Activated CD4-positive, alpha-beta memory T cell treated with anti-CD3 and anti-CD28 coated beads for 36 hours (primary cell): ENCODE results near the gene PADI6. TPM values are rescaled to one million over a fixed set of nuclear protein-coding genes. Genes with fewer than 3 reads are reported as not detected.
"Not testable (repeated sequence)": the region's sequence is repeated elsewhere in the genome, so short reads cannot be mapped to it uniquely, and the experiment has no call there.

Experiments used
- CTCF ChIA-PET: fragments of 350-600 bp; sonication (Branson Sonifier 250); formaldehyde crosslinking; loops from one replicate; lab custom pipeline; 2021; ENCODE audit warnings: antibody characterized with exemption, inconsistent platforms; lab: Charles Lee
- POLR2A ChIA-PET: fragments of 350-600 bp; sonication (Branson Sonifier 250); formaldehyde crosslinking; loops from one replicate; lab custom pipeline; 2021; ENCODE audit warnings: antibody characterized with exemption; lab: Charles Lee
- DNase-seq: peaks from one replicate; pipeline ENCODE4 v3.0.0-alpha.2; 2020
- H3K27ac Mint-ChIP-seq: one replicate; pipeline ENCODE4 v1.8.0; 2021; ENCODE audit warnings: mixed read lengths
- H3K27me3 Mint-ChIP-seq: one replicate; pipeline ENCODE4 v1.8.0; 2021; ENCODE audit warnings: mixed read lengths
- H3K36me3 Mint-ChIP-seq: one replicate; pipeline ENCODE4 v1.8.0; 2021; ENCODE audit warnings: mixed read lengths
- H3K4me1 Mint-ChIP-seq: one replicate; pipeline ENCODE4 v1.8.0; 2021; ENCODE audit warnings: low read depth, mixed read lengths
- H3K4me3 Mint-ChIP-seq: one replicate; pipeline ENCODE4 v1.8.0; 2021; ENCODE audit warnings: mild to moderate bottlenecking, mixed read lengths
- H3K9me3 Mint-ChIP-seq: one replicate; pipeline ENCODE4 v1.8.0; 2021; ENCODE audit warnings: mixed read lengths
- intact Hi-C: fragments of 100-400 bp; cut with micrococcal nuclease; formaldehyde crosslinking; loops from one replicate; pipeline ENCODE4 v1.15.1; 2023
- total RNA-seq, 2 experiments: library from RNA; stranded (reverse); gene quantifications; one replicate each; pipeline ENCODE4 v1.2.3, GENCODE V29; 2021

Gene PADI6
- total RNA-seq, 2 experiments from 2014 or later: not detected

DNA sequence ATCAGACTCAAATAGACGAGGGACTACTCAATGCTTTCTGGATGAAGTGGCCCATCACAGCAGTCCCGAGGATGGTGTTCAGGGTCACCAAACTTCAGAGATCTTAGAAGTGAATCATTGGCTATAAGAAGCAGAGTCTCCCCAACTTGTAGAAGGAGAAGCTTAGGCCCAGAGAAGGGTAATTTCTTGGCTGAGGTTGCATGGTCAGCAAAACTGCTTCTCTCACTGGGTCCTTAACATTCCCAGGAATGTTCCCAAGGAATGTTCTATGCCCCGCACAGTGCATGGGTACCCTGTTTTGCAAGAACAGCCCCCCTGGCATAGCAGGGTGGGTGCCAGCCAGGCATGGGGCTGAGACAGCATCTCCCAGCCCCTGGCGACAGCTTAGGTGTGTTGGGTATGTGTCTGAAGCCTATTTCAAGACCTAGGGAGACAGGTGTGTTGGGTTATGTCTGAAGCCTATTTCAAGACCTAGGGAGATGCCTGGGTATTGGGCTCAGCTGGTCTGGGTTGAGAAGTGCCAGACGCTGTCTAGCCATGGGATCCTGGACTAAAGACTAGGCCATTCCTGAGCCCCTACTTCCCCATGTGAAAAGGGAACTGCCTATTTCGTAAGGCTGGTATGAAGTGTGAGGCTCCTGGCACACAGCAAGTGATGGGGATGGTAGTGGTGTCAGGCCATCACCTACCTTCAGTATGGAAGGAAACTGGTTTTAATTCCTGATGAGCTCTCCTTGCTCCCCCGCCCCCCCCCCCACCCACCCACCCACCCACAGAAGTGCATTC is 26.1 kb downstream of the PADI6 start:
- CTCF ChIA-PET: interaction anchor here (1.2 kb wide), 1 partner anchor 21 kb away, joined by 3 read pairs; no protein-coding TSS in a partner anchor
- Mint-ChIP-seq H3K9me3 (no peaks in the 10 kb centered on the region), H3K27ac (no peak overlapping the region), H3K36me3 (no peaks in the 10 kb centered on the region), H3K4me3 (no peak overlapping the region), H3K27me3 (no peaks in the 10 kb centered on the region), H3K4me1 (no peaks in the 10 kb centered on the region)
- no peak for DNase-seq
- intact Hi-C loops: no loop called here
- POLR2A ChIA-PET: no interaction called here

DNA sequence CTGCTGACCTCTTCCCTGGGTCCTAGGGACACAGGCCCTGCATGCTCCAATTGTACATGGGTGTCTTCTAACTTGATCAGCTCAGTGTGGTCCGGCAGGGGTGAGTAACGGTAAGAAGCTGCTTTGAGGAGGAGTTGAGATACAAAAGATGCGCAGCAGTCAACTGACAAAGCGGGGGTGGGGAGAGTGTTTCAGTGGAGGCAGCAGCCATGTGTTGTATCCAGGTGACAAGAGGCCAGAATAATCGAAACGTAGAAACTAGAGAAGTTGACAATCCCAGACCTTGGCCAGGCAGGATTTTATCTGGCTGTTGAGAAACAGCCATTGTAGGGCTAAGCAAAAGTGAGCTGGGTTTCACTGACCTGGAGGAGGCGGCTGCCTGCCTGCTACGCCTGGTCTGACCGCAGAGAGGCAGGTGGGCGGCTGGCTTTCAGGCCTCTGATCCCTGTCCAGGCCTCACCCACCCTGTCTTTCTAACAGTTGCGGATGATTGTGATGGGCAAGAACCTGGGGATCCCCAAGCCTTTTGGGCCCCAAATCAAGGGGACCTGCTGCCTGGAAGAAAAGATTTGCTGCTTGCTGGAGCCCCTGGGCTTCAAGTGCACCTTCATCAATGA is 28.8 kb downstream of the PADI6 start:
- Mint-ChIP-seq H3K9me3 (no peaks in the 10 kb centered on the region), H3K27ac (no peak overlapping the region), H3K27me3 (no peaks in the 10 kb centered on the region), H3K36me3 (no peaks in the 10 kb centered on the region), H3K4me3 (no peak overlapping the region), H3K4me1 (no peaks in the 10 kb centered on the region)
- no peak for DNase-seq
- POLR2A ChIA-PET: no interaction called here
- intact Hi-C loops: no loop called here
- CTCF ChIA-PET: interaction anchor here (0.8 to 1.0 kb wide), 2 partner anchors 64 to 281 kb away, joined by 3 read pairs; partner anchors contain the start of gene PADI2

DNA sequence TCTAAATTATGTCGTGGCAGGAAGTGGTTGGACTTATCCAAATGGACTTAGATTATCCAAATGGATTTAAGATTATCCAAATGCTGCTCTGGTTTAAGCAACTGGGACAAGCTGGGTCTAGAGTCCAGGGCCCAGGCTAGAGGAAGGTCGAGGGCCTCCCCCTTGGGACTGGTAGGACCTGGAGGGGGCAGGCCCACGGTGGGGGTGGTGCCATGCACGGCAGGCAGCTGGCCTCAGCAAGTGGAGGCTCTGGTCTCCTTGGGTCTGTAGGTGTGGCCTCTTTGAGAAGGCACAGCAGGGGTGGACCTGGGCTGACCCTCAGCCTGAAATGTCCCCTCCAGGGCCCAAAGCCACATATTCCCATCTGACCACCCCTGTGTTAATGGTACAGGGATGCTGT is 29.8 kb downstream of the PADI6 start:
- ChIA-PET CTCF (interaction anchor here (0.5 to 1.0 kb wide), 3 partner anchors 46 to 282 kb away, joined by 3 read pairs; partner anchors contain the start of gene PADI2), POLR2A (no interaction called here)
- H3K27ac Mint-ChIP-seq: no peak overlapping the region
- no peak for DNase-seq
- no peak overlapping the region for H3K4me3 Mint-ChIP-seq
- H3K27me3 Mint-ChIP-seq: no peaks in the 10 kb centered on the region
- intact Hi-C loops: no loop called here
- H3K9me3 Mint-ChIP-seq: no peaks in the 10 kb centered on the region
- H3K4me1 Mint-ChIP-seq: no peaks in the 10 kb centered on the region
- H3K36me3 Mint-ChIP-seq: peaks cover 2% of the 10 kb centered on the region

DNA sequence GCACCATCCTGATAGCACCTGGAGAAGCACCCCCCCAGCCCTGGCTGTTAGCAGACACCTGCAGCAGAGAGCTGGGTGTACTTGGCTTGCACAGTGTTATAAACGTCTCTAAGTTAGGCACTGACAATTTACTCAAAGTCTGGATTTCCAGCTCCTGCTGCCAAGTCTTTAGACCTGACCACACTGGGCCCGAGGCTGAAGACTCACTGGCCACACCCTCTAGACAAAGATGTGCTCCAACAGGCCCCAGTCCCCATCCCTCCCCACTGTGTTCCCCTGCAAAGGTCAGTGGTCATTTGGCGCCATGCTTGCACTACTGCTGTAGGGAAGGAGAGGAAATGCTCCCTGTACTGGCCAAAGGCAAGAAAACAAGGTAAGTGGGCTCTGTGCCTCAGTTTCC is 31.1 kb downstream of the PADI6 start:
- ChIA-PET POLR2A (no interaction called here), CTCF (no interaction called here)
- H3K27ac Mint-ChIP-seq: no peak overlapping the region
- peaks cover 14% of the 10 kb centered on the region for H3K36me3 Mint-ChIP-seq
- no peaks in the 10 kb centered on the region for H3K27me3 Mint-ChIP-seq
- intact Hi-C loops: no loop called here
- no peaks in the 10 kb centered on the region for H3K9me3 Mint-ChIP-seq
- no peak for DNase-seq
- no peak overlapping the region for H3K4me3 Mint-ChIP-seq
- no peaks in the 10 kb centered on the region for H3K4me1 Mint-ChIP-seq

DNA sequence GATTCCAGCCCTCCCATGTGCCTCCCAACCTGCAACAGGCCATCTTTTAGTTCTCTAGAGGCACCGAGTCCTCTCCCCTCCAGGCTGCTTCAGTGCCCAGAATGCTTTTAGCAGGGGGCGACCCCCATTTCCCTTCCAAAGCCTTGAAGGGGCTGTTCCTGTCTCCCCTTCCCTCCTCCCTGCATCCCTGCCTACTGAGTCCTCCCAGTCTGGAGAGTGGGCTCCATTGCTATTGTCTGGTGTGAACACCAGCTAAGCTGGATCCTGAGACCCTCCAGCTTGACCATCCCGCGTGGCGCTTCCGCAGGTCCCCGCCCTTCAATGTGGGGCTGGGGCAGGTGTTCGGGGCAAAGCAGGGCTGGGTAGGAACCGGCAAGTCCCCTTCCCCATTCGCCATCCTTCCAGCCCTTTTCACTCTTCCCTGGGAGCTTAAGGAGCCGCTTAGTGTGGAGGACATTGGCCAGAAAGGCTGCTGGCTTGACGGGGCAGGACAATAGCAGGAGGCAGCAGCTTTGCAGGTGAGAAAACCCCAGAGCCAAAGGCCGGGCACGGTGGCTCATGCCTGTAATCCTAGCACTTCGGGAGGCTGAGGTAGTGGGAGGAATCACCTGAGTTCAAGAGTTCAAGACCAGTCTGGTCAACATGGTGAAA is 32.2 kb downstream of the PADI6 start:
- H3K36me3 Mint-ChIP-seq: peaks cover 23% of the 10 kb centered on the region
- no peaks in the 10 kb centered on the region for H3K27me3 Mint-ChIP-seq
- no peak overlapping the region for H3K4me3 Mint-ChIP-seq
- intact Hi-C loops: no loop called here
- no peak overlapping the region for H3K27ac Mint-ChIP-seq
- no peak for DNase-seq
- CTCF ChIA-PET: interaction anchor here (0.6 kb wide), 1 partner anchor 49 kb away, joined by 3 read pairs; no protein-coding TSS in a partner anchor
- no peaks in the 10 kb centered on the region for H3K4me1 Mint-ChIP-seq
- POLR2A ChIA-PET: no interaction called here
- no peaks in the 10 kb centered on the region for H3K9me3 Mint-ChIP-seq

DNA sequence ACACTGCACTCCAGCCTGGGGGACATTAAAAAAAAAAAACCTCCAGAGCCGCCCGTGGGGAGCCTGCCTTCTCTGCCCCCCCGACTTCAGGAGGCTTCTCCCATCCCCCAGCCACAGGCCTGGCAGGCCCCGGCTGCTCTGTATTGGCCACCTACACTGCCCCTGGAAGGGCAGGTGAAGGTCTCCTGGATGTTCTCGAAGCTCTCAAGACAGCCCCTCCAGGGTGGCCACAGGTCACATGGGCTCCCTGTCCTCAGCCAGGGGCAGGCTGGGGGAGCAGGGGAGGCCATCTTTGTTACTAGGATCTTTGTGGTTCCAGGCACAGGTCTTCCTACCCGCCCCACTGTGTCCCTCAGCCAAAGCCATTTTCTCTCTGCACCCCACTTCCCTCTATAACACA is 32.8 kb downstream of the PADI6 start:
- Mint-ChIP-seq H3K27ac (no peak overlapping the region), H3K9me3 (no peaks in the 10 kb centered on the region), H3K36me3 (peaks cover 27% of the 10 kb centered on the region), H3K4me1 (no peaks in the 10 kb centered on the region), H3K27me3 (no peaks in the 10 kb centered on the region), H3K4me3 (no peak overlapping the region)
- ChIA-PET POLR2A (no interaction called here), CTCF (no interaction called here)
- intact Hi-C loops: no loop called here
- DNase-seq: no peak

DNA sequence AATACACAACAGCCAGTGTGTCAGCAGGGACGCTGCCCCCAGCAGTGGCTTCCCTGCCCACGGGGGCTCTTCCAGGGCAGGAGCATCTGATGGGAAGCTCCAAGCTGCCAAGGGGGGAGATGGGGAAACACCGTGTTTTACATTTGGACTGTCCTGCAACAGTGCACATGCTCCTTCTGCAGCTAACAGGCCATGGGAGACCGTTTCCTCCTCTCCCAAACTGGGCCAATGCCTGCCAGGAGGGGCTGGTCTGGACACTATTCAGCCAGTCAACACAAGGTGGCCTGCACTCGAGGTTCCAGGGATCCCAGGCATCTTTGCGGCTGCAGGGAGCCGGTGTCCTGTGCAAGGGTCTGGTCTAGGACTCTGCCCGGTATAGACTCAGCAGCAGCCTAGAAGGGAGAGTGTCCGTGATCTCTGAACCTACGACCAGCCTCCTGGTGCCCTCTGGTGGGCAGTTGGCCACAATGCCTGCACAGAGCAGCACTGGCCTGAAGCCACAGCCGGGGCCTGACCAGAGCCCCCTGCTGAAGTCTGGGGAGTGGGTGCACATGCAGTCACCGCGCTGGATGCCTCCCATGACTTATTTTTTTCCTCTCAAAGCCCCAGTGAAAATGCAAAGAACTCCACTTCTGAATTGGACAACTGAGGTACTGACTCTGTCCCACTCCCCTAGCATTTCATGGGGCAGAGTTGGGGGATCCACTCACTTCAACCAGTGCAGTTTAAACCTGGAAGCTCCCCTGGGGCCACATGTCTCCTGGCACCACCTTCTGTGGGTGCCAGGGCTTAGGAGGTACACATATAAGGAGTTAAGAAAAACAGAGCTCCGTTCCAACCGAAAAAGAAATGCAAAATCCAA is 34.1 kb downstream of the PADI6 start:
- Mint-ChIP-seq H3K4me3 (no peak overlapping the region), H3K4me1 (no peaks in the 10 kb centered on the region), H3K36me3 (peaks cover 38% of the 10 kb centered on the region), H3K27me3 (no peaks in the 10 kb centered on the region), H3K9me3 (no peaks in the 10 kb centered on the region), H3K27ac (no peak overlapping the region)
- intact Hi-C loops: no loop called here
- CTCF ChIA-PET: interaction anchor here (0.6 to 1.2 kb wide), 4 partner anchors 20 to 280 kb away, joined by 3 to 4 read pairs (median 3); no protein-coding TSS in a partner anchor
- POLR2A ChIA-PET: no interaction called here
- DNase-seq: peak; percentile 55

DNA sequence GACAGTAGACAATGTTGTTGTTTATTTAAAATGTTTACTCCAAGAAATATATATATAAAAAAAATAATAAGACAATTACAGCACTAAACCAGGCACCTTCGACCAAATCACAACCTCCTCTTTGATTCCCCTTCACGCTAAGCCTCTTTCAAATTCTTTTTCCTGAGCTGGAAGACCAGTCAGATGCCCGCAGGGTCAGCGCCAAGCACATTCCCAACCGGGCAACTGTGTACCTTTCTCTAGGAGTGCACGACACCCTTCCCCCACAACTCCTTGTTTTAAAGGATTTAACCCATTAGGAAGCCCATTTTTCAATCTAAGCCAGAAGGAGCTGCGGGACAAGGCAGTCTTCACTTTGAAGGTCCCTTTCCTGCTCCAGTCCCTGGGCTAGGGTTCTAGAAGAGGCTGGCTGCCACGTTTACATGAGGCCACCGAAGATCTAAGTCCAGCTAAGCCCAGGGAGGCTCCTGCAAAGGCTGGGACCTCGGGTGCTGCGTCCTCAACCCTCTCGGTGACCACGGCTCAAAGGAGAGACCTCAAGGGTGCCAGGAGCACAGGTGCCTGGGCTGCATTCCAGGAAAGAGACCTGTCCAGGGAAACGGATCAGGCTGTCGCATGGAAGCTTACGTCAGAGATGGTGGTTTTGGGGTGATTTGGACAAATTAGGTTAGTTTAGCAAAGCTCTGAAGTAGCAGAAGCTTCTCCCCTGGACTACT is 34.9 kb downstream of the PADI6 start:
- CTCF ChIA-PET: interaction anchor here (0.6 to 1.2 kb wide), 4 partner anchors 21 to 281 kb away, joined by 3 to 4 read pairs (median 3); no protein-coding TSS in a partner anchor
- H3K9me3 Mint-ChIP-seq, H3K27ac Mint-ChIP-seq, POLR2A ChIA-PET, intact Hi-C loops, H3K4me3 Mint-ChIP-seq, H3K27me3 Mint-ChIP-seq, DNase-seq, H3K4me1 Mint-ChIP-seq: not testable (repeated sequence)
- H3K36me3 Mint-ChIP-seq: peaks cover 43% of the 10 kb centered on the region

DNA sequence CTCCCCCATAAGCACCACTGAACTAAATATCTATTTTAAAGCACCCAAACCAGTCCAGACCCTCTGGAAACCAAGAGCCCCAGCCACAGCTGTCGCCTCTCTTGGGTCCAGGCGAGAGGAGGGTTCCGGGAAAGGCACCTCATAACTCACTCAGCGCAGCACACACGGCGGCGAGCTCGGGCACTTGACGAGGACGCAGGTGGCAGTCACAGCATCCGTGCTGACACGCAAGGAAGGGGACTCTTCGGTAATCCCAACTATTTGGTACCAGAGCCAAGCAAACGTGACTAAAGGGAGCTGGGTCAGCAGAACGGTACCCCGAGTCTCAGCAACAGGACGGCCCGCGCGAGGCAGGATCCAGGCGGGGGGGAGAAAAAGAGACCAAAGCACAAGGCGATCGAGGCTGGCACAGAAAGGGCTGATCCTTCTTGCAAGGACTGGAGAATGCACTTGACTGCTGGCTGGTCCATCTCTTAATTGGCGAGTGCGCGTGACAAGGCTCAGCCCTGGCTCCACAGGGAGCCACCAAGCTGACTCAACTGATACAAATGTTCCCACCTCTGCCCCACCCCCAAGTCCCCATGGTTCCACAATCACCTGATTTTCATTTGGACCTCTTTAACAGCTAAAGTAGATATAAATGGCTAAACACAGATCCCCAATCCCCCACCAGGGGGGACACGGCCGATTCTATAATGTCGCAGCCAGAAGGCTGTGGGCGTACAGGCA is 36.0 kb downstream of the PADI6 start:
- H3K4me3 Mint-ChIP-seq, H3K9me3 Mint-ChIP-seq, H3K4me1 Mint-ChIP-seq, DNase-seq, intact Hi-C loops, POLR2A ChIA-PET, H3K27me3 Mint-ChIP-seq, H3K27ac Mint-ChIP-seq: not testable (repeated sequence)
- CTCF ChIA-PET: interaction anchor here (1.0 kb wide), 1 partner anchor 198 kb away, joined by 3 read pairs; no protein-coding TSS in a partner anchor
- peaks cover 52% of the 10 kb centered on the region for H3K36me3 Mint-ChIP-seq

DNA sequence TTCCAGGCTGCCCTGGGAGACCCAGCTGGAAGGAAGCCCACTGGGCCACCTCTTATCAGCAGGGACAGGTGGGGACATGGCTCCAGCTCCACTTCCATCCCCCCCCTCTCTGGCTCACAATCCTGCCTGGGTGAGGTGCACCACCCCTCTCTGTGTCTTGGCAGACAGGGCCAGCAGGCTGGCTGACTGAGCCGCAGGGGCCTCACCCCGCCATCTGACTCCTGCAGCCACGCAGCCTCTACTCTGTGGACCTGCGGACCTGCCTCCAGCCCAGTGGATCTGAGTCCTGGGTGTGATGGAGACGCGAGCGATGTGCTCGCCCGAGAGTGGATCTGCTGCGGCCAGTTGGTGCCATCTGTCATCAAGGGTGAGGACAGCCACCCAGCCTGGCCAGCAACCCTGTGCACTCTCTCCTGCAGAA is 37.4 kb downstream of the PADI6 start:
- ChIA-PET POLR2A (no interaction called here), CTCF (no interaction called here)
- intact Hi-C loops: no loop called here
- no peaks in the 10 kb centered on the region for H3K4me1 Mint-ChIP-seq
- no peak overlapping the region for H3K27ac Mint-ChIP-seq
- no peaks in the 10 kb centered on the region for H3K9me3 Mint-ChIP-seq
- DNase-seq: no peak
- H3K4me3 Mint-ChIP-seq: no peak overlapping the region
- peaks cover 60% of the 10 kb centered on the region for H3K36me3 Mint-ChIP-seq
- no peaks in the 10 kb centered on the region for H3K27me3 Mint-ChIP-seq
